Stimulated activated CD8-positive, alpha-beta memory T cell treated with anti-CD3 and anti-CD28 coated beads, Interleukin-15, amount 100 ng/mL, for 24 hours (primary cell): Measurements from ENCODE around the gene BMPER.
"Not testable (repeated sequence)": the region's sequence is repeated elsewhere in the genome, so short reads cannot be mapped to it uniquely, and the experiment has no call there.

Experiments
- DNase-seq: peaks from one replicate; pipeline ENCODE4 v3.0.0-alpha.2; 2020; ENCODE audit warnings: low read depth

Gene BMPER

GRCh38 chr7:34137176-34137575 lies 231.8 kb downstream of the BMPER start:
- no peak for DNase-seq

DNA sequence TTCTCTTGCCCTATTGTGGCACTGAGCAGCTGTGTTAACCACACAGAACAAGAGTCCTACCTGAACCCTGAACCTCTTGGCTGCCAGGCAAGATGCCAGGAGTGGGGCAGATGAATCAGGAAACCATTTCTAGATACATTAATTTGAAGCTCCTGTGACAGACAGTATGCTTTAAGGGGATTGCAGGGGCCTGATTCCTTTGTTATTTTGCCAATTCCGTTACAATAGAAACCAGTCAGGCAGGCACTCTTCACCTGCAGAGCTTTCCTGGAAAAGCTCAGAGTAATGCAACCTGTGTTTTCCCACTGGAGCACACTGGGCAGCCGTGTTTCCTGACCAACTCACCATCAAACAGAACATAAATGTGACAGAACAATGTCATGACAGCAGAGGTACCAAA lies 233.1 kb downstream of the BMPER start:
- DNase-seq, result no peak

DNA sequence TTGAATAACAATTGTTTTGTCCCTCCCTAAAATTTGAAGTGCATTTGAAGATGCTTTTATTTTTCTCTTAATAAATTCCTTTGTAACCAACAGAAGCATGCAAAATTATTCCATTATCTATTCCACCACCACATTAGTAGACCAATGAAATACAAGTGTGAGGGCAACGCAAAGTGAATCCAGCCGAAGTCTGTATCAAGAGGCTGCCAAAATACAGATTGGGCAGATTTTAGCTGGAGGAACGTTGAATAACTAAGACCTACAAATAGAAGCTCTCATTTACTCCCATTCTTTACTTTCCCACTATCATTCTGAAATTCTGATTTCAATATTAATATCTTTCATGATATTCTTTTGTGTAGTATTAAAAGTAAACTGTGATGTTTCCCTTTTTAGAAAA lies 233.7 kb downstream of the BMPER start:
- DNase-seq, result no peak

GRCh38 chr7:34140066-34140465 lies 234.7 kb downstream of the BMPER start:
- no peak for DNase-seq

- no peak for DNase-seq
Observed at GRCh38 chr7:34143402-34143801, 238.1 kb downstream of the BMPER start.

GRCh38 chr7:34145603-34146002 lies 240.3 kb downstream of the BMPER start:
- no peak for DNase-seq

DNA sequence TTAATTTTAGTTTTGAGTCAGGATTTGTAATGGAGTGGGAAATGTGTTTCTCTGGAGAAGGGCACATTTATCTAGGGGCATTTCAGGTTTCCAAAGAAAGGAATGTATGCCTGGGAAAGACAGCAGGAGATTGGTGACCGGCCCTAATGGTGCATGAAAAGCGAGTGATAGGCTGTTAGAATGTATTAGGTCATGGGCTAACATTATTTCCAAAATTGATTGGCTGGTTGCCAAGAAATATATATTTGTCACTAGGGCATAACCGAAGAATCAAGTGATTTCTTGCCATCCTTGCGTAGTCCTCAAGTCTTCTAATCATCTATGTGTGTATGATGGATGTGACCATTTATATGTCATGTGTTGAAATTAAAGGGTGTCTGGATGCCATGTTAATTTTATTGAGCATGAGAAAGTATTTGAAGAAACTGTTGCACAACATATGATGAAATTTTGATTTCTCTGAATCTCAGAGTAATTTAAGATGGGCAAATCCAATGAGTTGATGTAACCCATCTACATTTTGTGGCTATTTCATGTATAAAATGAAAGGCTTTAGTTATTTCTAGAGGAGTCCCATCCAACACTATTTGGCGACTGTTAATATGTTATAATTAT lies 248.4 kb downstream of the BMPER start:
- DNase-seq, result no peak

GRCh38 chr7:34155220-34155908 lies 250.0 kb downstream of the BMPER start:
- DNase-seq, result no peak

DNA sequence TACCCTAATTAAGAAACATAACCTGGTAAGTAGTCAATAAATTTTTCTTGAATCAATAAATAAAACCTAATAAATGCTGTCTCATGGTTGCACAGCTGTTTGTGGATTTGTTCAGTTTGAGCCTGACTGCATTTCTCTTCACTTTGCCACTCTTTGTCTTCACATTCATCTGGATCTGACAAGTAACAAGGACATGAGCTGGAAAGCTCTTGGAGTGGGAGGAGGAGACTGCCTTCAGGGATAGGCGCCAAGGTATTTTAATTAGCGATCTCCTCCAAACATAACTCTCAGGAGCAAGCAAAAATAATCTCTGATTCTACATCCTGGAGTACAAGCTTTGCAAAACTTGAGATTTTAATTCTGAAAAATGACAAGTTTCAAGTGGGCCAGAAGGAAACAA lies 251.0 kb downstream of the BMPER start:
- DNase-seq, result no peak

GRCh38 chr7:34157137-34157536 lies 251.8 kb downstream of the BMPER start:
- DNase-seq, result no peak

GRCh38 chr7:34158368-34159153 lies 253.2 kb downstream of the BMPER start:
- no peak for DNase-seq

- DNase-seq, result no peak
Observed at GRCh38 chr7:34160261-34160752, 255.0 kb downstream of the BMPER start.

GRCh38 chr7:34162027-34162565 lies 256.8 kb downstream of the BMPER start:
- DNase-seq, result no peak

GRCh38 chr7:34162677-34163076 lies 257.3 kb downstream of the BMPER start:
- DNase-seq, result no peak

DNA sequence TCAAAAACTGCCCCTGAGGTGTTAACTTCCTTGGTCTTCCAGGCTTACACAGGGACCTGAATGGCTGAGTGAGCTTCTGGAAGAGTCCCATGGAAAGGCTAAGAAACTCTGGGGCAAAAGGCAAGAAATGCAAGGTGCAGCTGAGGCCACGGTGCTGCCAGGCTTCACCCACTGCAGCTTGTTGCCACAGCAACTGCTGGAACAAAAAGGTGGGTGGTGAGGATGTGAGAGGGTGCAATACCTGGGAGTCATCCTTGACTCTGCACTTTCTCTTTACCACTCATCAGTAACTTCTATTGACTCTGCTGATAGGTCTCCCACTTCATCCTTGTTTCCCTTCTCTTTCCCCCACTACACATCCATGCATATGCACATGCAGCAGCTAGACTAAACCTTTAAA lies 258.6 kb downstream of the BMPER start:
- DNase-seq, result no peak

DNA sequence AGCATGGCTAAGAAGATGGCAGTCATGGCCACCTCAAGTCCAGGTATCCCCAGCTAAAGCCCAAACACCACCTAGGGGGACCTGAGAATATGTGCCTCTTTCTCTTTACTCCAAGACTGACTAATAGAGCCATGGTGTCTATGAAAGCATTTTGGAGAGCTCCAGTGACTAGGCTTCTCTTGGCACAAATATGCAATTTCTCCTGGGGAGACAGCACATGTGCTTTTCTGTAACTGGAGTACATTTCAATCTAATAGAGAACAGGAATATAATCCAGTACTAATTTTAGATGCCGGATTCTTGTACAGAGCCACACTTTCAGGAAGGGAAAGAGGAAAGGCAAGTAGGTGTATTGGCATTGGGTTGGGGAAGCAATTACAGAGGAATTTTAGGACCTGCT lies 260.1 kb downstream of the BMPER start:
- no peak for DNase-seq

- no peak for DNase-seq
Observed at GRCh38 chr7:34165927-34166550, 260.7 kb downstream of the BMPER start.

DNA sequence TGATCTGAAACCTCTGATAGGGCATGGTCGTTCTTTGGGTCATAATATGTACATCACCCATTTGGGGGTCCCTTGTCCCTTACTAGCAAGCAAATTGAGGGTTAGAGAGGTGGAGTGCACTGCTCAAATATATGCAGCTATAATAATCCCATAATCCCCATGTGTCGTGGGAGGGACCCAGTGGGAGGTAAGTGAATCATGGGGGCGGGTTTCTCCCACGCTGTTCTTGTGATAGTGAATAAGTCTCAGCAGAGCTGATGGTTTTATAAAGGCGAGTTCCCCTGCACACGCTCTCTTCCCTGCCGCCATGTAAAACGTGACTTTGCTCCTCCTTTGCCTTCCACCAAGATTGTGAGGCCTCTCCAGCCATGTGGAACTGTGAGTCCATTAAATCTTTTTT lies 262.7 kb downstream of the BMPER start:
- no peak for DNase-seq

GRCh38 chr7:34174688-34175616 lies 269.6 kb downstream of the BMPER start:
- DNase-seq, result not testable (repeated sequence)

GRCh38 chr7:34175837-34176236 lies 270.5 kb downstream of the BMPER start:
- DNase-seq, result no peak

- no peak for DNase-seq
Observed at GRCh38 chr7:34177476-34177875, 272.1 kb downstream of the BMPER start.
